Activated B cell treated with CpG ODN at 0.5 μM for 24 hours (primary cell): ENCODE results near the gene PHKA1. TPM values are rescaled to one million over a fixed set of nuclear protein-coding genes. Genes with fewer than 3 reads are reported as not detected.
"Not testable (repeated sequence)": the region's sequence is repeated elsewhere in the genome, so short reads cannot be mapped to it uniquely, and the experiment has no call there.

Experiments used
- ATAC-seq: fragments of 200-7000 bp; cut with Tn5 transposase; one replicate; pipeline ENCODE4 v1.10.0; 2021; ENCODE audit warnings: low read depth, mild to moderate bottlenecking, moderate library complexity
- CTCF ChIA-PET: fragments of 350-600 bp; sonication (Branson Sonifier 250); formaldehyde crosslinking; loops from one replicate; lab custom pipeline; 2021; ENCODE audit warnings: antibody characterized with exemption; lab: Charles Lee
- POLR2A ChIA-PET: fragments of 350-600 bp; sonication (Branson Sonifier 250); formaldehyde crosslinking; loops from one replicate; lab custom pipeline; 2021; ENCODE audit warnings: antibody characterized with exemption; lab: Charles Lee
- DNase-seq: peaks from one replicate; pipeline ENCODE4 v3.0.0; 2022
- H3K27ac Mint-ChIP-seq: one replicate; pipeline ENCODE4 v1.8.0; 2020; ENCODE audit warnings: mixed read lengths
- H3K27me3 Mint-ChIP-seq: one replicate; pipeline ENCODE4 v1.8.0; 2021; ENCODE audit warnings: mixed read lengths
- H3K36me3 Mint-ChIP-seq: one replicate; pipeline ENCODE4 v1.8.0; 2021; ENCODE audit warnings: low read depth, mixed read lengths
- H3K4me1 Mint-ChIP-seq: one replicate; pipeline ENCODE4 v1.8.0; 2021; ENCODE audit warnings: mixed read lengths
- H3K4me3 Mint-ChIP-seq: one replicate; pipeline ENCODE4 v1.8.0; 2020; ENCODE audit warnings: mild to moderate bottlenecking, mixed read lengths
- H3K9me3 Mint-ChIP-seq: one replicate; pipeline ENCODE4 v1.8.0; 2020; ENCODE audit warnings: mixed read lengths
- intact Hi-C: fragments of 100-400 bp; cut with micrococcal nuclease; formaldehyde crosslinking; loops from one replicate; pipeline ENCODE4 v1.15.1; 2024
- total RNA-seq: library from RNA; stranded (reverse); gene quantifications from 2 replicates; pipeline ENCODE4 v1.2.3, GENCODE V29; 2022
- TF ChIP-seq, protein P1 (sequence below): fragments of 200-600 bp; IDR thresholded peaks from one replicate; pipeline ENCODE4 v1.8.0; 2022; ENCODE audit warnings: antibody characterized with exemption, mild to moderate bottlenecking

Gene PHKA1
- total RNA-seq, 1 donor from 2014 or later: not detected

DNA sequence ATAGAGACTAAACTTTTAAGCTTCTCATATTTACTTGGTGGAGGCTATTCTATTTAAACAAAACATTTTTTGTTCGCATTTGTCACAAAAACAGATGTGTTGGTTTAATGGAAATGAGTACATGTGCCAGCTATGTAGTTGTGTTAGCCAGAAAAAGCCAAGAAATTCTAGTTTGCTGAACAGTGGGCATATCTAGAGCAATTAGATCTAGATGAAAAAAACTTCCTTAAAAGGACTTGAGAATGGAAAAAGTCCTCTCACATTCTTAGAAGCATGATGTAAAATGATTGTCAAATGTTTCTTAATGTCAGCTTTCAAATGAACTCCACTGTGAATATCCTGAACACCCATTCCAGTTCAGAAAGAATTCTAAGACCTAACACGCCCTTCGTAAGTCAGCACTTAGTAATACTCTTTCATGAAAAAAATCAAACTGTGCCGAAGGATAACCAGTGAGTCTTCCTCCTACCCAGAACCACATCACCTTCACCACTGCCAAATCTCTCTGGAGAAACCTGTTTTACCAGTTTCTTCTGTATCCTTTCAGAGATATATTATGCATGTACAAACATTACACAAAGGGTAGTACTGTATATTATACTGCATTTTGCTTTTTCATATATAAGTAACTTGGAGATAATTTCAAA is 28.2 kb downstream of the PHKA1 start:
- H3K27me3 Mint-ChIP-seq: no peaks in the 10 kb centered on the region
- H3K36me3 Mint-ChIP-seq: no peaks in the 10 kb centered on the region
- DNase-seq: no peak
- no peak overlapping the region for H3K4me3 Mint-ChIP-seq
- CTCF ChIA-PET: no interaction called here
- TF ChIP-seq, protein P1, sequence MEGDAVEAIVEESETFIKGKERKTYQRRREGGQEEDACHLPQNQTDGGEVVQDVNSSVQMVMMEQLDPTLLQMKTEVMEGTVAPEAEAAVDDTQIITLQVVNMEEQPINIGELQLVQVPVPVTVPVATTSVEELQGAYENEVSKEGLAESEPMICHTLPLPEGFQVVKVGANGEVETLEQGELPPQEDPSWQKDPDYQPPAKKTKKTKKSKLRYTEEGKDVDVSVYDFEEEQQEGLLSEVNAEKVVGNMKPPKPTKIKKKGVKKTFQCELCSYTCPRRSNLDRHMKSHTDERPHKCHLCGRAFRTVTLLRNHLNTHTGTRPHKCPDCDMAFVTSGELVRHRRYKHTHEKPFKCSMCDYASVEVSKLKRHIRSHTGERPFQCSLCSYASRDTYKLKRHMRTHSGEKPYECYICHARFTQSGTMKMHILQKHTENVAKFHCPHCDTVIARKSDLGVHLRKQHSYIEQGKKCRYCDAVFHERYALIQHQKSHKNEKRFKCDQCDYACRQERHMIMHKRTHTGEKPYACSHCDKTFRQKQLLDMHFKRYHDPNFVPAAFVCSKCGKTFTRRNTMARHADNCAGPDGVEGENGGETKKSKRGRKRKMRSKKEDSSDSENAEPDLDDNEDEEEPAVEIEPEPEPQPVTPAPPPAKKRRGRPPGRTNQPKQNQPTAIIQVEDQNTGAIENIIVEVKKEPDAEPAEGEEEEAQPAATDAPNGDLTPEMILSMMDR: no peak
- intact Hi-C loops: no loop called here
- H3K4me1 Mint-ChIP-seq: no peaks in the 10 kb centered on the region
- ATAC-seq: no peak
- no peak overlapping the region for H3K27ac Mint-ChIP-seq
- POLR2A ChIA-PET: no interaction called here
- H3K9me3 Mint-ChIP-seq: no peaks in the 10 kb centered on the region

DNA sequence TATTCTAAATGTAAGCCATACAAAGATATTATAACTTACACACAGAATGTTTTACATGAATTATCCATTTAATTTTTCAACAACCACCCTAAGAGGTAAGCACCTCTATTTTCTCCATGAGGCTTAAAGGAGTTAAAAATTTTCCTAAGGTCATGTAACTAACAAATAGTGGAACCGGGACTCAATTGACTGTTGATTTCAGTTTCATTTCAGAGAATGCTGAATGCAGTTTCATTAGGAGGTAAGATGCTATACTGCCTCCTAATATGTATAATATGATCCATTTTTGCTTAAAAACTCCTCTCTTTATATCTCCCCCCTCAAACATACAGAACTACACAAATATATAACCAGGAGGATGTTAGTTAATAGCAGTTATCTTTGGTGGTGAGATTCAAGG is 29.1 kb downstream of the PHKA1 start:
- ChIA-PET POLR2A (no interaction called here), CTCF (no interaction called here)
- no peaks in the 10 kb centered on the region for H3K27me3 Mint-ChIP-seq
- intact Hi-C loops: no loop called here
- no peak for DNase-seq
- no peaks in the 10 kb centered on the region for H3K4me1 Mint-ChIP-seq
- H3K27ac Mint-ChIP-seq: no peak overlapping the region
- H3K36me3 Mint-ChIP-seq: no peaks in the 10 kb centered on the region
- TF ChIP-seq, protein P1: no peak
- no peak overlapping the region for H3K4me3 Mint-ChIP-seq
- no peak for ATAC-seq
- H3K9me3 Mint-ChIP-seq: no peaks in the 10 kb centered on the region

DNA sequence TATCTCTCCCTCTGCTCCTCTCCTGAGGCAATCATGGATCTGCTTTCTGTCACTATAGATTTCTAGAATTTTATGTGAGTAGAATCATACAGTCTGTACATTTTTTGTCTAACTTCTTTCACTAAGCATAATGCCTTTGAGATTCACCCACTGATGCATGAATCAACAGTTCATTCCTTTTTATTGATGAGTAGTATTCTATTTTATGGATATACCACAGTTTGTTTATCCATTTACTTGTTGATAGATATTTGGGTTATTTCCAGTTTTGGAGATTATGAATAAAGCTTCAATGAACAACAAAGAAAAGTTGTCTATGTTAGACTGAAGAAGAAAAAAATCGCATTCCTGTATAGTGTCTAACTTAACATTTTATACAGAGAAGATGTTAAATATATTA is 30.5 kb downstream of the PHKA1 start:
- DNase-seq (no peak), ATAC-seq (no peak)
- TF ChIP-seq, protein P1: no peak
- Mint-ChIP-seq H3K36me3 (no peaks in the 10 kb centered on the region), H3K27ac (no peak overlapping the region), H3K27me3 (no peaks in the 10 kb centered on the region), H3K4me3 (no peak overlapping the region), H3K4me1 (no peaks in the 10 kb centered on the region), H3K9me3 (no peaks in the 10 kb centered on the region)
- intact Hi-C loops: no loop called here
- ChIA-PET CTCF (no interaction called here), POLR2A (no interaction called here)

DNA sequence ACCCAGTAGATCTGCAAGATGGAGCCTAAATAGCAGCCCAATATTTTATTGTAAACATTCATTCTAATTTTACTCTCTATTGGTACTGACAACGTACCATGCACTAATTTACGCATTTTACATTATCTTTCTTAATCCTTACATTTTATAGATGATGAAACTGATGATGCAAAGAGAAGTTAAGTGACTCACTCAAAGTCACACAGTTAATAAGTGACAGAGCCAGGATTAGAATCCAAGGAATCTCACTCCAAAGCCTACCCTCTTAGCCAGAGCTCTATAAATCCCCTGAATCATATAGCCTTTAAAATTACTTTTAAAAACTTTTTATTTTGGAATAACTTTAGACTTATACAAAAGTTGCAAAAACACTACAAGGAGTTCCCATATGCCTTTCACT is 37.6 kb downstream of the PHKA1 start:
- ATAC-seq (no peak), DNase-seq (no peak)
- ChIA-PET POLR2A (no interaction called here), CTCF (no interaction called here)
- Mint-ChIP-seq H3K36me3 (no peaks in the 10 kb centered on the region), H3K27me3 (no peaks in the 10 kb centered on the region), H3K4me3 (no peak overlapping the region), H3K4me1 (no peaks in the 10 kb centered on the region), H3K9me3 (no peaks in the 10 kb centered on the region), H3K27ac (no peak overlapping the region)
- intact Hi-C loops: no loop called here
- TF ChIP-seq, protein P1: no peak

DNA sequence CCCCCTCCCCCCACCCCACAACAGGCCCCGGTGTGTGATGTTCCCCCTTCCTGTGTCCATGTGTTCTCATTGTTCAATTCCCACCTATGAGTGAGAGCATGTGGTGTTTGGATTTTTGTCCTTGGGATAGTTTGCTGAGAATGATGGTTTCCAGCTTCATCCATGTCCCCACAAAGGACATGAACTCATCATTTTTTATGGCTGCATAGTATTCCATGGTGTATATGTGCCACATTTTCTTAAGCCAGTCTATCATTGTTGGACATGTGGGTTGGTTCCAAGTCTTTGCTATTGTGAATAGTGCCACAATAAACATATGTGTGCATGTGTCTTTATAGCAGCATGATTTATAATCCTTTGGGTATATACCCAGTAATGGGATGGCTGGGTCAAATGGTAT is 40.2 kb downstream of the PHKA1 start:
- H3K27ac Mint-ChIP-seq, H3K9me3 Mint-ChIP-seq, H3K4me3 Mint-ChIP-seq, DNase-seq, H3K36me3 Mint-ChIP-seq, intact Hi-C loops, ATAC-seq, POLR2A ChIA-PET, H3K4me1 Mint-ChIP-seq, H3K27me3 Mint-ChIP-seq, CTCF ChIA-PET: not testable (repeated sequence)

DNA sequence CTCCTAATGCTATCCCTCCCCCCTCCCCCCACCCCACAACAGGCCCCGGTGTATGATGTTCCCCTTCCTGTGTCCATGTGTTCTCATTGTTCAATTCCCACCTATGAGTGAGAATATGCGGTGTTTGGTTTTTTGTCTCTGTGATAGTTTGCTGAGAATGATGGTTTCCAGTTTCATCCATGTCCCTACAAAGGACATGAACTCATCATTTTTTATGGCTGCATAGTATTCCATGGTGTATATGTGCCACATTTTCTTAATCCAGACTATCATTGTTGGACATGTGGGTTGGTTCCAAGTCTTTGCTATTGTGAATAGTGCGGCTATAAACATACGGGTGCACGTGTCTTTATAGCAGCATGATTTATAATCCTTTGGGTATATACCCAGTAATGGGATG is 44.6 kb downstream of the PHKA1 start:
- H3K36me3 Mint-ChIP-seq, ATAC-seq, H3K27me3 Mint-ChIP-seq, CTCF ChIA-PET, H3K27ac Mint-ChIP-seq, intact Hi-C loops, H3K4me1 Mint-ChIP-seq, H3K4me3 Mint-ChIP-seq, POLR2A ChIA-PET, H3K9me3 Mint-ChIP-seq, DNase-seq: not testable (repeated sequence)
